Gastrocnemius medialis (tissue), 4 donors: Measurements from ENCODE around the gene CHTF18. TPM values are rescaled to one million over a fixed set of nuclear protein-coding genes. Genes with fewer than 3 reads are reported as not detected.
A peak's percentile ranks its signal among the peaks of the same experiment; 100 is the strongest.

ENCODE experiments used
- ATAC-seq, 2 donors: fragments of 150-250 bp; one replicate each; pipeline ENCODE4 v1.9.1; 2016
- DNase-seq, 2 donors: peaks; one replicate each; pipeline ENCODE4 v3.0.0-alpha.2; 2019
- H3K27ac ChIP-seq, 4 donors: fragments of 200-600 bp; sonication (generic); 1 replicate in 1 of 4; 2 replicates in 3 of 4; pipeline ENCODE4 v1.5.1; 2016 to 2018; ENCODE audit warnings: mild to moderate bottlenecking in 2 of 4, moderate library complexity in 1 of 4
- H3K27me3 ChIP-seq, 3 donors: fragments of 200-600 bp; sonication (generic) in 2 of 3; 1 replicate in 1 of 3; 2 replicates in 2 of 3; pipeline versions ENCODE4 v1.5.1 to v1.6.0; 2016 to 2019; ENCODE audit warnings: mild to moderate bottlenecking in 1 of 3, moderate library complexity in 1 of 3
- H3K36me3 ChIP-seq, 2 donors: fragments of 200-600 bp; sonication (generic) in 1 of 2; one replicate each; pipeline ENCODE4 v1.5.1; 2017 to 2018
- H3K4me1 ChIP-seq, 2 donors: fragments of 200-600 bp; sonication (generic) in 1 of 2; one replicate each; pipeline ENCODE4 v1.5.1; 2016 to 2017; ENCODE audit warnings: mild to moderate bottlenecking in 2 of 2
- H3K4me3 ChIP-seq, 4 donors: fragments of 200-600 bp; sonication (generic) in 3 of 4; 1 replicate in 1 of 4; 2 replicates in 3 of 4; pipeline ENCODE4 v1.5.1; 2016 to 2019; ENCODE audit warnings: mild to moderate bottlenecking in 2 of 4
- H3K9me3 ChIP-seq, 3 donors: fragments of 200-600 bp; sonication (generic) in 2 of 3; 1 replicate in 1 of 3; 2 replicates in 2 of 3; pipeline ENCODE4 v1.5.1; 2016 to 2019
- CTCF ChIP-seq, 5 experiments: fragments of 450-650 bp in 3 of 5; fragments of 200-600 bp in 2 of 5; sonication (generic) in 2 of 5; IDR thresholded peaks in 4 of 5; conservative IDR thresholded peaks in 1 of 5; 1 replicate in 4 of 5; 2 replicates in 1 of 5; pipeline ENCODE4 v1.5.1; 2016 to 2019; ENCODE audit warnings: antibody characterized with exemption in 5 of 5, mild to moderate bottlenecking in 3 of 5, moderate library complexity in 3 of 5
- POLR2A ChIP-seq, 2 donors: fragments of 450-650 bp; IDR thresholded peaks; one replicate each; pipeline ENCODE4 v1.6.1; 2017; ENCODE audit warnings: antibody characterized with exemption in 2 of 2, mild to moderate bottlenecking in 2 of 2, moderate library complexity in 2 of 2
- in situ Hi-C, 4 donors: fragments of 200-750 bp; cut with MboI; loops; one replicate each; pipeline versions ENCODE4 v1.15.0 to v1.8.0; 2017; ENCODE audit warnings: low sequenced_read_pairs in 4 of 4
- intact Hi-C: fragments of 100-400 bp; cut with DNase I; formaldehyde crosslinking; loops from one replicate; pipeline ENCODE4 v1.15.1; 2023; ENCODE audit warnings: low total_unique reads
- total RNA-seq, 4 donors: library from RNA; depleted of rRNA; stranded (reverse); fragments of >200 nt; gene quantifications; one replicate each; pipeline versions ENCODE4 v1.1.0 to v1.2.3, GENCODE V29; 2016

The CHTF18 gene
- total RNA-seq, 4 donors from 2014 or later = 0.44 to 5.8 (median 3.1) TPM

- no peak overlapping the region for H3K27ac ChIP-seq
- in situ Hi-C loops (no loop called here), intact Hi-C loops (no loop called here)
- H3K27me3 ChIP-seq = peaks cover 26 to 46% (median 43%) of the 10 kb centered on the region in 3 donors
- H3K36me3 ChIP-seq = no peaks in the 10 kb centered on the region
- ATAC-seq (no peak), DNase-seq (no peak)
- peaks cover 5 to 16% of the 10 kb centered on the region in 2 donors for H3K4me1 ChIP-seq
- no peak overlapping the region for H3K4me3 ChIP-seq
- TF ChIP-seq CTCF (IDR thresholded peaks at IDR 0.05 in 4 of 5, conservative IDR thresholded peaks at IDR 0.05 in 1 of 5) (no peak), POLR2A (IDR thresholded peaks at IDR 0.05) (no peak)
- H3K9me3 ChIP-seq = no peaks in the 10 kb centered on the region
Observed at GRCh38 chr16:784431-784830, 4.0 kb upstream of the CHTF18 start.

- Histone ChIP-seq H3K4me1 (peaks cover 5 to 16% of the 10 kb centered on the region in 2 donors), H3K36me3 (no peaks in the 10 kb centered on the region), H3K27me3 (peaks cover 24 to 33% (median 32%) of the 10 kb centered on the region in 3 donors), H3K4me3 (no peak overlapping the region), H3K9me3 (no peaks in the 10 kb centered on the region), H3K27ac (no peak overlapping the region)
- DNase-seq (peak; percentile 17 to 40), ATAC-seq (no peak)
- in situ Hi-C loops (no loop called here), intact Hi-C loops (loop anchor here (1.0 kb wide), 1 partner anchor 75 kb away; no protein-coding TSS in a partner anchor)
- TF ChIP-seq CTCF (IDR thresholded peaks at IDR 0.05 in 4 of 5, conservative IDR thresholded peaks at IDR 0.05 in 1 of 5) (peak; percentile 27 to 74 (median 68)), POLR2A (IDR thresholded peaks at IDR 0.05) (no peak)
Observed at GRCh38 chr16:785563-786535, 2.6 kb upstream of the CHTF18 start.

- H3K27ac ChIP-seq = peak overlapping the region in 3 of 4 donors; percentile 50 to 77 (median 76)
Observed at GRCh38 chr16:787321-787966, 976 bp upstream of the CHTF18 start.

GRCh38 chr16:787978-788398 is 432 bp upstream of the CHTF18 start, which contains the start of gene RPUSD1:
RPUSD1 (minus strand) TSS chr16:788381; CDS start chr16:787737, 644 bp downstream.
- Histone ChIP-seq H3K27me3 (peaks cover 10 to 12% (median 12%) of the 10 kb centered on the region in 3 donors), H3K4me3 (peak within 1 kb of the TSS; percentile 70 to 85 (median 82)), H3K36me3 (no peaks in the 10 kb centered on the region), H3K4me1 (peaks cover 5 to 16% of the 10 kb centered on the region in 2 donors), H3K27ac (peak within 1 kb of the TSS; percentile 50 to 77 (median 64)), H3K9me3 (no peaks in the 10 kb centered on the region)
- peak in 1 of 2 donors; percentile 20 for ATAC-seq
- TF ChIP-seq POLR2A (IDR thresholded peaks at IDR 0.05) = no peak
- TF ChIP-seq CTCF (IDR thresholded peaks at IDR 0.05 in 4 of 5, conservative IDR thresholded peaks at IDR 0.05 in 1 of 5) = peak in 1 of 5 experiments; percentile 45
- DNase-seq = no peak
- intact Hi-C loops (loop anchor here (1.0 to 2.0 kb wide), 2 partner anchors 19 to 67 kb away; partner anchors contain the start of gene ANTKMT), in situ Hi-C loops (no loop called here)

More at GRCh38 chr16:787321-787966, 976 bp upstream of the CHTF18 start:
- intact Hi-C loops (no loop called here), in situ Hi-C loops (no loop called here)
- TF ChIP-seq POLR2A (IDR thresholded peaks at IDR 0.05) (no peak), CTCF (IDR thresholded peaks at IDR 0.05 in 4 of 5, conservative IDR thresholded peaks at IDR 0.05 in 1 of 5) (no peak)
- ATAC-seq (no peak), DNase-seq (no peak)
- Histone ChIP-seq H3K4me3 (peak overlapping the region; percentile 63 to 85 (median 74)), H3K36me3 (no peaks in the 10 kb centered on the region), H3K27me3 (peaks cover 10 to 18% (median 17%) of the 10 kb centered on the region in 3 donors), H3K4me1 (peaks cover 5 to 16% of the 10 kb centered on the region in 2 donors), H3K9me3 (no peaks in the 10 kb centered on the region)
